COLO829 (cell line): ENCODE results near the gene NPTX1.
A peak's percentile ranks its signal among the peaks of the same experiment; 100 is the strongest.

Experiments used
- DNase-seq: peaks from one replicate; pipeline ENCODE4 v3.0.0; 2012; ENCODE audit warnings: low spot score

NPTX1 gene

DNA sequence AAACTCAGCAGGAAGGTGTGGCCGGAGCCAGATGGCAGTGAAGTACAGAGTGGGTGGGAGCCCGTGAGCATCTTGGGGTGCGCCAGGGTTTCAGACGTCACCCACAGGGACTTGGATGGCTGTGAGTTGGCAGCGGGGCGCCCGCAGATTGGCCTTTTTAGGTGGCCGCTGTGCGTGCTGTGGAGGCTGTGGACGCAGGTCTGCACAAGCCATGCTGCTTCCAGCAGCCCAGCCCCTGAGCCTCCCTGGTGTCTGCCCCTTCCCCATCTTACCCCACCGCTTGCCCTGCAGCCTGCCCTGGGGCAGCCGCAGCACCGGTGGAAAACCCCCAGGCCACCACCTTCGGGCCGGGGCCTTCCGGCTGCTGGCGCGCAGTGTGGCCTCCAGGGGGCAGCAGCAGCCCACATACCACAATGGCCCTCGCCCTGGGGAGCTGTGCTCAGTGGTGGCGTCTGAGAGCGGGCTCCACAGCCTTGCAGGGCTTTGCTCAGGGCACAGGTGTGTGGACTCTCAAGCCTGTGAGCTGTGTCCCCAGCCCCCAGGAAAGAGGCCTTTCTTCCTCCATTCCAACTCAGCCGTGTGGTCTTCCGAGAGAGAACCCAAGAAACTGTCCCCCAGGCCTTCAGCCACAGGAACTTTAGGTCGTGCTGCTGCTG, 49.6 kb downstream of the NPTX1 start:
- peak; percentile 76 for DNase-seq

DNA sequence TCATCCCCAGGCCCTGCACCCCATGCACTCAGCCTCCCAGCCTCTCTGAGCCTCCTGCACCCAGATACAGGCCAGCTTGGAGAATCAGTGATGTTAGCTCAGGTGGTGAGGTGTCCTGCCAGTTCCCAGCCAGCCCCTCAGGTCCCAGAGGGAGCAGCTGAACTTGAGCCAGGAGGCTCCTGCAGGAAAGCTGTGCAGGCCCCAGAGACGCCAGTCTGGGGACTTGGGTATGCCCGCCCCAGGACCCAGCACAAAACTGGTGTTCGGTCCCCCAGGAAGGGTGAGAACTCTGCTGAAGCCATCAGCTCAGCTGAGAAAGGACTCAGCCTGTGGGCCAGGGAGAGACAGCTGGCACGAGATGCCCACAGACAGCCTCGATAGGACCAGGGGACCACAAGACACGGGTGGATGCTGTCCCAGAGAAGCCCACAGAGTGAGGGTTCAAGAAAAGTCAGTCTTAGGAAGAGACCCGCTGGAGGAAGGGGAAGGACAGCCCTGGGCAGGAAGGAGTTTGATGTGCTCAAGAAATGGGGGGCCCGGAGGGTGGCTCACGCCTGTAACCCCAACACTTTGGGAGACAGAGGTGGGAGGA, 50.5 kb downstream of the NPTX1 start:
- no peak for DNase-seq

DNA sequence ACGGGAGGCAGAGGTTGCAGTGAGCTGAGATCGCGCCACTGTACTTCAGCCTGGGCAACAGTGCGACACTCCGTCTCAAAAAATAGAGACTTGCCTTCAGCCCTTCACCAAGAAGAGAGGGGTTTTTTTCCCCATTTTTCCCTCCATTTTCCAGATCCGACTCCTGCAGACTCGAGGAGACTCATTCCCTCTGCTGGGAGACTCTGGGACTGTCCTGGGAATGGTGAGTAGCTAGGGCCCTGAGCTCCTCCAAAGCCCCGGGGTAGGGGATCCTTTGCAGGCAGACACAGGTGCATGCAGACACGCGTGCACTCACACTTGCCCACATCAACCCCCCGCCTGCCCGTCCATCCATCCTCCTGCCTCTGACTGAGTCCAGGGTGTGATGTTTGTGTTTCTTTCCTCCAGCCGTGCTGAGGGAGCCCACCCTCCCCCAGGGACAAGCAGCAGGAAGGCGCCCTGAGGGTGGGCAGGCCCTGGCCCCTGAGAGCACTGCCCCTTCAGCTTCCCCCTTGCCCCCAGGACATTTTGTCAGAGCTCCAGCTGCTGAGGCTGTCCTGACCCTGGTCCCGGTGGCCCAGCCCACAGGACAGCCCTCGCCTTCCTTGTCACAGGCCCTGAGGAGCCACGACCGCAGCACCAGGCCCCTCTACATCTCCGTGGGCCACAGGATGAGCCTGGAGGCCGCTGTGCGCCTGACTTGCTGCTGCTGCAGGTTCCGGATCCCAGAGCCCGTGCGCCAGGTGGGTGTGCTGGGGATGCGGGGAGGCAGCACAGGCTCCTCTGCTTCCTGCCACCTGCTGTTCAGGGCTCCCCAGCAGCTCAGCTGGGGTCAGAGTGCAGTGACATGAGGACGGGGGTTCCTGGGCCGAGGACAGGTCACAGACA, 51.3 kb downstream of the NPTX1 start:
- DNase-seq = no peak

DNA sequence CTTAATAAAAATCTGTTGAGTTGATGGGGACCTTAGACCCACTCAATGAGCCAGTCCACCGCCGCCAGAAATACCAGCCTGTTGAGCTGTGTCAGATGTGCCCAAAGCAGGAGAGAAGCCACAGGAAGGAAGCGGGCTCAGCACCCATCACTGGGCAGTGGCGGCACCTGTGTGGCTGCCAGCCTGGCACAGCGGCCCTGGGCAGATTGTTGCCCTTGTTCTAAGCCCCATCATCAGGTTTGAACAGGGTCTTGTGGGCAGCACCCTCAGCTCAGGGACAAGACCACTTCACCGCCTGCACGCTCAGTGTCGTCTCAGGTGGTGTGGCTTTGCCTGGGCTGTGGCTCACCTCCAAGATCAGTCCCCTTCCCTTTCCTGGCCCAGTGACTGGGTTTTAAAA, 52.1 kb downstream of the NPTX1 start:
- DNase-seq = no peak

DNA sequence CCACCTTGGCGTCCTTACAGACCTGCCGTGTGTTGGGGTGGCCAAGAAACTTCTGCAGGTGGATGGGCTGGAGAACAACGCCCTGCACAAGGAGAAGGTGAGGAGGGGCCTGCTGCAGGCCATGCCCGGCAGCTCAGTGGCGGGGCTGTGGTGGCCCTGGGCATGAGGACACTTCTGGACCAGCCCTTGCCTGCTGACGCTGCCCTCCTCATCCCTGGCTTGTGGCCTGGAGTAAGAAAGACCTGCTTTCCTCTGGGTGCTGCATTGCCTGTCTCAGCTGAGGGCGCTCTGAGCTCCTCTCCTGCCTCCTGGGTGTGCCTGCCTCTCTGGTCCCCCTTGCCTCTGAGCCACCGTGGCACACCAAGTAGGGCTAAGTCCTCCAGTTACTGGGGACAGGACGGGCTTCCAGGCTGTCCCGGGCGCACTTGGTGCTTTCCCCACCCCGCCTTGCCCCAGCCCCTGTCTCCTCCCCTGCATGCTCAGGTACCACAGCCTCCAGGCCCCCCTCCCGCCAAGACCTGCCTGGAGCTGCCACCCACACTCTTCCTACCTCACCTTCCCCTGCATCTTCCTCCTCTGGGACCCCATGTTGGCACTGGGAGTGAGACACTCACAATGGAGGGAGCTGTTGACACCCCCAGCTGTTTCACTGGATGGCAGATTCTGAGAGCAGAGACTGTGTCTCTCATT, 52.7 kb downstream of the NPTX1 start:
- DNase-seq = no peak

DNA sequence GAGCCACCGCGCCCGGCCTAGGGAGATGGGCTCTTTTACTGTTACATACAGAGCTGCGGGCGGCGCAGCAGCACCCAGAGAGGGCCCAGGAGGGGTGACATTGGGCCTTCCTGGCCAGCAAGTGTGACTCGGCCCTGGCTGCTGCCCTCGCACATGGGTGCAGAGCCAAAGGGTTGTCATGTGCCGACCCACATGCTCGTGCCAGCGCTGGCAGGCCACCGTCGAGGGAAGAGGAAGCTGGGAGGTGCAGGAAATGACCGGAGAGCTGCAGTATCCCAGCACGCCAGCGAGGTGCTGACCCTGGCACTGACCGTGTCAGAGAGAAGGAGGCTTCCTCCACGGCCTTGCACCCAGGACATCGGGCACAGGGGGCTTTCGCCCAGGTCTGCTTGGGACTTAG, 53.4 kb downstream of the NPTX1 start:
- DNase-seq = no peak

DNA sequence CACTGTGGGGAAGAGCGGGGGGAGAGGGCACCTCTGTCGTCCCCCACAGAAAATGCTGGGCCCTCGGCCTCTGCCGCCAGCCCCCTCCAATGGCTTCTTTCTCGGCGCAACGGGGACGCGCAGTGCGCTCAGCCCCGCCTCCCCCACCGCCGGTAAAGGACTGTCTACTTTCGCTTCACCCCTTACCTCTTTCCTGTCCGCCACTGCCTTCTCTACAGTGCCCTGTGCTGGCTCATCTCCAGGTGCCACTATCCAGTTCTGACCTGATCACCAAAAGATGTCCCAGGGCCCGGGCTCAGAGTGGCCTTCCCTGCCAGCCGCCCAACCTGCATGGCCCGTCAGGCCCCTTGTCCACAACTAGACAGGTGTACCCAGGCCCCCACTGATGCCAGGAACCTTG, 54.1 kb downstream of the NPTX1 start:
- DNase-seq = no peak

DNA sequence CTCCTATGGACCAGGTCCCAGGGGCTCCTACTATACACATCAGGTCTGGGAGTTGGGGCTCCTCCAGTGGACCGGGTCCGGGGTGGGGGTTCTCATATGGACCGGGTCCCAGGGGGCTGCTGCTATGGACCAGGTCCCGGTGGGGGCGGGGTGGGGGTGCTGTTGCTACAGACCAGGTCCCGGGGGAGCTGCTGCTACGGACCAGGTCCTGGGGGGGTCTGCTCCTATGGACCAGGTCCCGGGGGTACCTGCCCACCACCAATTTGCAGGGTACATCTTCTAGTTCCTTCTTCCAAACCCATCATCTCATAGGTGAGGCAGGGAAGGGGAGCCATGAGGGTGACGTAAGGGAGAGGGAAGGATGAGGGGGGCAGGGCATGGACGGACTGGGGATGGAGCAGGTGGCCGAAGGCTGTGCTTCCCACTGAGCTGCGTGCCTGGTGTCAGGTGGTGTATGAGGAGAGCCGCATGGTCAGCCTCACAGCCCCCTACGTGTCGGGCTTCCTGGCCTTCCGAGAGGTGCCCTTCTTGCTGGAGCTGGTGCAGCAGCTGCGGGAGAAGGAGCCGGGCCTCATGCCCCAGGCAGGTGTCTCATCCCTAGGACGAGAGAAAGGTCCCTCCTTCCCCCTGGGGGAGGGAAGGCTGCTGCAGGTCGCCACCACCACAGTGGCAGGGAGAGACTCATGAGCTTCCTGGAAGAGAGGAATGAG, 54.9 kb downstream of the NPTX1 start:
- DNase-seq = no peak

DNA sequence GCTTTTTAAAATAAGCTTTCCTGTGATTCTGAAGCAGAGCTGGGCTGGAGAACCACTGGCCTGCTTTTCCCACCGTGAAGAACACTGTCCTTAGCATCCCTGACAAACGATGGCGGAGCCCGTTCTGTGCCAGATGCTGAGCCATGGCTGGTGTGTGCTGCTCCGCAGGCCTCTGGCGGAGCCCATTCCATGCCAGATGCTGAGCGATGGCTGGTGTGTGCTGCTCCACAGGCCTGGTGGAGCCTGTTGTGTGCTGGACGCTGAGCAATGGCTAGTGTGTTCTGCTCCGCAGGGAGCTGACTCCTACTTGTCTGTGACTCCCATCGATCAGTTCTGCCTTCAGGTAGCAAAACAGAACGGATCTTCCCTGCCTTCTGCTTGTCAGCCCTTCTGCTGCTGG, 57.2 kb downstream of the NPTX1 start:
- DNase-seq = no peak

DNA sequence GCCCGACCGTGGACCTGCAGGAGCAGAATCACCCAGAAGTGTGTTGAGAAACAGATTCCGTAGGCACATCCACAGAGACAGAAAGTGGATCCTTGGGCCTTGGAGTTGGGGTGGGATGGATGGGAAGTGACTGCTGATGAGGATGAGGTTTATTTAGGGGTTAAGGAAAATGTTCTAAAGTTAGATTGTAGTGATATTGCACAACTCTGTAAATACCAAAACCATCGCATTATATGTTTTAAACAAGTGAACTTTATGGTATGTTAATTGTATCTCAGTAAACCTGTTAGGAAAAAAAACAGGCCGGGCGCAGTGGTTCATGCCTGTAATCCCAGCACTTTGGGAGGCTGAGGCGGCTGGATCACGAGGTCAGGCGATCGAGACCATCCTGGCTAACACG, 57.8 kb downstream of the NPTX1 start:
- DNase-seq = no peak
